ENCODE results near the gene ACAA1. TPM values are rescaled to one million over a fixed set of nuclear protein-coding genes. Genes with fewer than 3 reads are reported as not detected.
A peak's percentile ranks its signal among the peaks of the same experiment; 100 is the strongest.

The ACAA1 gene
- total RNA-seq, 1 experiment from 2014 or later, result 44.3 TPM

DNA sequence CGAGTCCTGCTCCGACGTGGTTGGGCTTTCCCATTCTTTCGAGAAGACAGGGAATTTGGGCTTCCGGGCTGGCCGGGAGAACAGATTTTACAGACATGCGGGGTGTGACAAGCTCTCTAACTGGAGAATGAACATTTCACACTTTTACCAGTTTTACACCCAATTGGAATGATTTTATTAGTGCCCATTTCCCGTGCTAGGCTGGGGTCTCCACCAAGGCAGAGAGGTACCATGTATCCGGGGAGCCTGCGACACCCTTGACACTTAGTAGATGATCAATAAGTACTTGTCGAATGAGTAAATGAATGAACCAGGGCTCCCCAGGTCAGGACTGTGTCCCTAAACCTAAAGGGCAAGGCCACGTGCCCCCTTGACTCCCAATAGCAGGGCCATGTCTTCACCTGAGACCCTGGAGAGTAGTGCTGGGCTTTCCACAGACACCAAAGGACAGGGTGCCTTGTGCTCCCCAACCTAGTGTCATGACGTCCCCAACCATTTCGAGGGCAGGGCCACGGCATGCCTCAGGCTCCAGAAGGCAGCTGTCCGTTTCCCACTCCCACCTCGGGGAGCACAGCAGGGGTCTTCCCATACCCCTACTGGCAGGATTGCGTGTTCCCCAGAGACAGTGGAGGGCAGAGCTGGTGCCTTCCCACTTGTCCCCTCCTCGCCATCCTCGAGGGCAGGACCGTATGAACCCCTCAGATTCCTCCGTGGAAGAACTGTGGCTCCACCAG, 855 bp upstream of the ACAA1 start:
- Histone ChIP-seq H3K56ac (ENCODE audit: insufficient read length, low read depth, low read length) (no peak overlapping the region), H2BK12ac (ENCODE audit: insufficient read length, low read depth, low read length) (no peak overlapping the region), H3K18ac (ENCODE audit: insufficient read length, low read depth, low read length) (peak overlapping the region; percentile 53), H4K5ac (ENCODE audit: insufficient read length, low read depth, low read length) (no peak overlapping the region), H3K9ac (ENCODE audit: extremely low read depth, insufficient read length, low read length) (peak overlapping the region; percentile 42), H4K20me1 (ENCODE audit: control insufficient read depth, insufficient read depth, insufficient read length) (no peaks in the 10 kb centered on the region), H3K23me2 (ENCODE audit: insufficient read length, low read depth, low read length, poor library complexity, severe bottlenecking) (peaks cover 18% of the 10 kb centered on the region), H3K4ac (ENCODE audit: low read depth, low read length) (no peak overlapping the region), H3K27me3 (ENCODE audit: insufficient read depth, low read length) (no peaks in the 10 kb centered on the region), H3K4me2 (ENCODE audit: insufficient read depth, insufficient read length, low read length) (peak overlapping the region; percentile 80), H3K23ac (ENCODE audit: insufficient read length, low read depth, low read length) (no peak overlapping the region), H2AK5ac (ENCODE audit: insufficient read length, low read length) (no peak overlapping the region), H3K79me2 (ENCODE audit: insufficient read depth, low read length) (no peaks in the 10 kb centered on the region), H2BK20ac (ENCODE audit: low read depth, low read length, poor library complexity, severe bottlenecking) (no peak overlapping the region), H3K27ac (ENCODE audit: insufficient read length, low read depth, low read length) (no peak overlapping the region), H2BK15ac (ENCODE audit: low read depth, low read length) (no peak overlapping the region), H2BK120ac (ENCODE audit: low read depth, low read length, poor library complexity, severe bottlenecking) (no peak overlapping the region), H4K91ac (ENCODE audit: insufficient read length, low read depth, low read length) (no peak overlapping the region), H3K14ac (ENCODE audit: insufficient read depth, low read length) (no peak overlapping the region), H3K4me1 (ENCODE audit: insufficient read depth, low read length) (peaks cover 8% of the 10 kb centered on the region; the same call in 1 of the 2 replicates), H4K8ac (replicated peaks; ENCODE audit: insufficient read length, low read depth, low read length) (no peak overlapping the region), H3T11ph (ENCODE audit: low read length) (no peak overlapping the region), H3K9me3 (ENCODE audit: control insufficient read depth, low read depth, low read length) (no peaks in the 10 kb centered on the region), H2AFZ (ENCODE audit: low read length) (no peak overlapping the region), H2BK5ac (ENCODE audit: insufficient read length, low read length) (no peak overlapping the region), H3K79me1 (ENCODE audit: insufficient read depth, low read depth, low read length, poor library complexity, severe bottlenecking) (no peaks in the 10 kb centered on the region)
- Mint-ChIP-seq H3K4me3 (peak overlapping the region; percentile 91 to 92), H3K27ac (peak overlapping the region; percentile 84 to 96 (median 96)), H3K27me3 (ENCODE audit: low read depth) (no peaks in the 10 kb centered on the region; the same call in 1 of the 2 replicates), H3K4me1 (peaks cover 37 to 42% of the 10 kb centered on the region in 2 experiments), H3K36me3 (ENCODE audit: insufficient read depth in 1 of 3, low read depth in 3 of 3) (peaks cover 29 to 55% (median 30%) of the 10 kb centered on the region in 3 experiments), H3K9me3 (no peaks in the 10 kb centered on the region; a peak in 1 of 5 replicates)
- TF ChIP-seq, protein P1, sequence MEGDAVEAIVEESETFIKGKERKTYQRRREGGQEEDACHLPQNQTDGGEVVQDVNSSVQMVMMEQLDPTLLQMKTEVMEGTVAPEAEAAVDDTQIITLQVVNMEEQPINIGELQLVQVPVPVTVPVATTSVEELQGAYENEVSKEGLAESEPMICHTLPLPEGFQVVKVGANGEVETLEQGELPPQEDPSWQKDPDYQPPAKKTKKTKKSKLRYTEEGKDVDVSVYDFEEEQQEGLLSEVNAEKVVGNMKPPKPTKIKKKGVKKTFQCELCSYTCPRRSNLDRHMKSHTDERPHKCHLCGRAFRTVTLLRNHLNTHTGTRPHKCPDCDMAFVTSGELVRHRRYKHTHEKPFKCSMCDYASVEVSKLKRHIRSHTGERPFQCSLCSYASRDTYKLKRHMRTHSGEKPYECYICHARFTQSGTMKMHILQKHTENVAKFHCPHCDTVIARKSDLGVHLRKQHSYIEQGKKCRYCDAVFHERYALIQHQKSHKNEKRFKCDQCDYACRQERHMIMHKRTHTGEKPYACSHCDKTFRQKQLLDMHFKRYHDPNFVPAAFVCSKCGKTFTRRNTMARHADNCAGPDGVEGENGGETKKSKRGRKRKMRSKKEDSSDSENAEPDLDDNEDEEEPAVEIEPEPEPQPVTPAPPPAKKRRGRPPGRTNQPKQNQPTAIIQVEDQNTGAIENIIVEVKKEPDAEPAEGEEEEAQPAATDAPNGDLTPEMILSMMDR (conservative IDR thresholded peaks at IDR 0.05), result peak; percentile 47
- WGBS (ENCODE audit: extremely low coverage, insufficient read length, low lambda C conversion rate), result no CpG with 5 or more reads among the region's 22 CpGs
- peak; percentile 65 for DNase-seq
